Kidney capillary endothelial cell (primary cell): ENCODE data around the gene CEP55.
A peak's percentile ranks its signal among the peaks of the same experiment; 100 is the strongest.

Experiments used
- DNase-seq: peaks from one replicate; pipeline ENCODE4 v3.0.0-alpha.2; 2018; ENCODE audit warnings: low spot score

Gene CEP55

GRCh38 chr10:93469454-93469853 lies 27.0 kb upstream of the CEP55 start:
- DNase-seq, result no peak

DNA sequence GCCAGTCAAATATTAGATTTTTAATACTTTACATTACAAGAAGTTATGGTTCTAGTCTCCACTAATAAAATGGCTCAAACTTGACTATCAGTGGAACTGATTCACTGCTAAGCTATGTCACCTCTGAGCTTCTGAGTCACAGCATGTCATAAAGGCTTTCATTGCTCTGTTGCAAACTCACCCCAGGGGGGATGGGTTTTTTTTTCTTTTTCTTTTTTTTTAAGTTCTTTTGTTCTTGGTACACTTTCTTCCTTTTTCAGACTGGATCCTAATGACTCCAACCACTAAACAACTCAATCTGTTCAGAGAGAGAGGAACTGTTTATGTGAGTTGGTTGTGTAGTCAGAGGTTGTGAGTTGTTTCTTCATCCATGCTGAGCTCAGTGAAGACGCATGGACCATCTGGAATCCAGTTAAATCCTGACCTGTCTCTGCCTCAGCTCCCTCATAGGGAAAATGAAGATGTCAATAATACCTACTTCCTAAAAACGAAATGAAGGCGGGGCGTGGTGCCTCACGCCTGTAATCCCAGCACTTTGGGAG lies 25.2 kb upstream of the CEP55 start:
- peak; percentile 96 for DNase-seq

DNA sequence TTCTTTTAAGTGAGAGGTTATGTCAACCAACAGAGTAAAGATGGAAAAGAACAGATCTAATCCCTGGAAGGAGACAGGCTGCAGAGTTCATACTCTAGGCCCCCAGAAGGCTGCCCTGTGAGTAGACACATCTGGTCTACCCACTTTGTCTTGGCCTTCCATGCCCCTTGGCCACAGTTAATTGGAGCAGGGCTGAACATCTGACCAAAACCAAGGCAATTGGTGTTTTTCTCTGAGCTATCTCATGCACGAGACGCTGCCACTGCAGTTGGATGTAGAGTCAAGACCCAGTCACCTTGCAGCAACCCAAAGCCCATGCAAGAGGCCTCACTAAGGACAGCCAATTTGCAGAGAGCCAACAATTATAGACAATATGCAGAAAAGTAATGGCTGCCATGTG lies 23.3 kb upstream of the CEP55 start:
- DNase-seq, result no peak

- DNase-seq, result no peak
Measured at GRCh38 chr10:93473804-93474472, 22.5 kb upstream of the CEP55 start.

DNA sequence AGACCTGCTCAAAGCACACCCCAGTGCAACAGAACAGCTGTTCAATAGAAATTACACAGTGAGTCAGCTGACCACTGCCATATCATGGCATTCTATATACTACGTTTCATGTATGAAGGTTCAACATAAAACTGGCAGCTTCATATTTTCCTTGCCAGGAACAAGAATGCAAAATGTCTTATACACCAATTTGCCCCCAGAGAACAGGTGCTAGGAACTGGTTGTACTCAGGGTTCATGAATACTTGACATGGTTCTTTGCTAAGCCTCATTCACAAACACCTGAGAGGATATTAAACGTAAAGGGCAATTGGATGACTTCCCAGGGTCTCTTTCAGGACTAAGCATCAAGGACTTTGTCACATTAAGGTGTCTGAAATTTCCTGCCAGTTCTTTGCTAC lies 21.2 kb upstream of the CEP55 start:
- DNase-seq, result no peak

DNA sequence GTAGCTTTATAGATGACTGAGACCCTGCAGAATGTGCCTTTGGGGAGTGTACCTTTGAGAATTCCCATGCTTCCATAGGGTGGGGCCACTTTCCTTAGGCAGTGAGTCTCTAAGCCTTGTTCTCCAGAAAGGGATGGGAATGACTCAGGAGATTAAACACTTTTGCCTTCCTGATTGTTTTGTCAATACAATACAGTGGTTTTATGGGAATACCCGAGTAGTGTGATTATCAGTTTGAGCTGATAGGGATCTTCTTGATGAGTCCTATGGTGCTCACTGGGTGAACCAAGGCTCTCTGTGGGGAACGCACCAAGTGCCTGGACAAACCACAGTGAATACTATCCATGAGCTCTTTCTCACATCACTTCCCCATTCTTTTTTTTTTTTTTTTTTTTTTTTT lies 20.5 kb upstream of the CEP55 start:
- DNase-seq, result peak; percentile 74

DNA sequence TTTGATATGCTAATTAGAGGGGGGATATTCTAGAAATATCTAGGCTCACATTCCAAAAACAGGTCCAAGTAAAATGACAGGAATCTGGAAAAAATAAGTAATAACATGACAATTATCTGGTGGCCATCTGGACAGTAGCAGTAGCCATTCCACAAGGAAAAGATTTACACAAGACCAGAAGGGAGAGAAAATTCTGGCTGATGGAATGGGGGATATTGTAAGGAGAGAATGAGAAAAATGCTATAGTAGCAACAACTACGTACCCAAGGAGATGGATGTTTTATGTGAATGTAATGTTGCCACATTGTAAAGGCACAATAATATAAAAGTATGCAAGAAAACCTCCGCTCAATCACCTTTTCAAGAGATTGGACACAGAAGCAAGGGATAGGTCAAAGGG lies 19.7 kb upstream of the CEP55 start:
- DNase-seq, result no peak

DNA sequence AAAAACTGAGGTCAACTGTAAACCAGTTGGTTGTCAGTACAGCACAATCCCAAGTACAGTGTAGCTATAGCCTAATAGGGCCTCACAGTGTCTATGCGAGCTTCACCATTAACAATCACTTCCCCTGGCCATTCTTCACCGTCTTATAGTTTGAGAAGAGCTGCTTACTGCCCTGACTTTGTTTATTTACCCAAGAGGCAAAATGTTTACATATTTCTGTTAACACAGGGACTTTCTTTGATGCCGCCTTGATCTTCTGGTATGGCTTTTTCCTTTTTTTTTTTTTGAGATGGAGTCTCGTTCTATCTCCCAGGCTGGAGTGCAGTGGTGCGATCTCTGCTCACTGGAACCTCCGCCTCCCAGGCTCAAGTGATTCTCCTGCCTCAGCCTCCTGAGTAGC lies 17.5 kb upstream of the CEP55 start:
- DNase-seq, result no peak

- DNase-seq, result peak; percentile 31
Measured at GRCh38 chr10:93481637-93482144, 14.7 kb upstream of the CEP55 start.

GRCh38 chr10:93482145-93482834 lies 14.1 kb upstream of the CEP55 start, which contains the start of gene MYOF:
TSS of gene MYOF (minus strand) at chr10:93482334. CDS start at chr10:93482194, 140 bp downstream.
- DNase-seq, result peak; percentile 86

DNA sequence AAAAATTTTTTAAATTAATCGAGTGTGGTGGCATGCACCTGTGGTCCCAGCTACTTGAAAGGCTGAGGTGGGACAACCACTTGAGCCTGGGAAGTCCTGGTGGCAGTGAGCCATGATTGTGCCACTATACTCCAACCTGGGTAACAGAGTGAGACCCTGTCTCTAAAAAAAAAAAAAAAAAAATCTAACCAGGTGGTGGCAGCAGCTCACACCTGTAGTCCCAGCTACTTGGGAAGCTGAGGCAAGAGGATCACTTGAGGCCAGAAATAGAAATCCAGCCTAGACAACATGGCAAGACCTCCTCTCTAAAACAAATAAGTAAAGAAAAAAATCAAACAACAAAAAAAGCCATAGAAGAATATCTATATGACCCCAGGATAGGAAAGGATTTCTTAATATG lies 10.7 kb upstream of the CEP55 start:
- no peak for DNase-seq

DNA sequence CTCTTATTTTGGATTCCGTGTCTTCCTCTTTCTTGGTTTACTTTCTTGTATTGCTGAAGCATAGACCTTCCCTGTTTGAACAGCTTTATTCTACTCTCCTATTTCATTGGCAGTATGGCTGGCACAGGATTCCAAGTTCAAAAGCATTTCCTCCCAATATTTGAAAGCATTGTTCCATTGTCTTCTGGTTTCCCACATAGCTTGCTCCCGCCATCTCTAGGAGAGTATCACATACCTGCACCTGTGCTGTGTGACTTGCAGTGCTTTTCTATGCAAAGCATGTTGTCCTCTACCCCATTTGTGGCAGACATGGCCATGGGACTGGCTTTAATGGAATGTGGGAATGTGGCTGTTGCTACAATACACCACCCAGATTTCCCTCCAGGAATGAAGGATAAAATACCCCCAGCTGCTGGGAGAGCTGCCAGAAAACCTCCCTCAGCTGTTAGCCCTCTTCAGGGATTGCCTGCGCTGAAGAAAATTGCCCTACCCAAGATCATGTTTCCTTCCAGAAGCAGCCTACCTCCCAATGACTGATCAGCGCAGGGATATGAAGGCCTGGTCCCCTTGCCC lies 7.4 kb upstream of the CEP55 start:
- DNase-seq, result no peak

GRCh38 chr10:93491602-93492121 lies 4.8 kb upstream of the CEP55 start:
- no peak for DNase-seq

DNA sequence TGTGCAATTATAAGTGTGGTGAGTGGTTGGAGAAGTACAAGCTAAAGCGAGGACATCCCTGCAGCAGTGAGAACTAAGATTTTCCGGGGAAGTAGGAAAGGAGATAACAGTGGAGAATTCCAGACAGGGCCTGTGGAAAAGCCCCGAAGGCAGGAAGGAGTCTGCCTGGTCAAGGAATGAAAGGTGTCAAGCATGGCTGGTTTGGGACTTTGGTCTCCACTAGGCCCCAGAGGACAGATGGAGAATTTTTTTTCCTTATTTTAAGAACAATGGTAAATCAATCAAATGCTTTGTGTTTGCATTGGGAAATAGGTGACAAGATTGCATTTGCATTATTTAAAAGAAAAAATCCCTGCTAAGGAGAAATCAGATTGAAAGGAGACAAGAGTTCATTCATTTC lies 3.2 kb upstream of the CEP55 start:
- no peak for DNase-seq

DNA sequence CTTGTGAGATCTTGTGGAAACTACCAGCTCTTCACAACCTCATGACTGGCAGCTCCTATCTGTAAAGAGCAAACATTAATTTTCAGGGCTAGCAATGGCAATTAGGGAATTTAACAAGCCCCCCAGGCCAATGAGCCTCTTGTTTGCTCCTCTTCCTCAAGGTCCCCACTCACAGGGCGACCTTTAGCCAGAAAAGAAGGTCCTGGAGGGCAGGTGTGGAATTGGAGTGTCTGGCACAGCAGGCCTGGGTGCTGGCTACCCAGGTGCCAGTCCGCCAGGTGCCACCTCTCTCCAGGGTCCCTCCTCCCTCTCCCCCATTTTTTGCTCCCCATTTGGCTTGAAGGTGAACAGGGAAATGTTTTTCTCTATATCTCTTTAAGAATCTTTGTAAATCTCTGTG lies 1.9 kb upstream of the CEP55 start:
- DNase-seq, result no peak

DNA sequence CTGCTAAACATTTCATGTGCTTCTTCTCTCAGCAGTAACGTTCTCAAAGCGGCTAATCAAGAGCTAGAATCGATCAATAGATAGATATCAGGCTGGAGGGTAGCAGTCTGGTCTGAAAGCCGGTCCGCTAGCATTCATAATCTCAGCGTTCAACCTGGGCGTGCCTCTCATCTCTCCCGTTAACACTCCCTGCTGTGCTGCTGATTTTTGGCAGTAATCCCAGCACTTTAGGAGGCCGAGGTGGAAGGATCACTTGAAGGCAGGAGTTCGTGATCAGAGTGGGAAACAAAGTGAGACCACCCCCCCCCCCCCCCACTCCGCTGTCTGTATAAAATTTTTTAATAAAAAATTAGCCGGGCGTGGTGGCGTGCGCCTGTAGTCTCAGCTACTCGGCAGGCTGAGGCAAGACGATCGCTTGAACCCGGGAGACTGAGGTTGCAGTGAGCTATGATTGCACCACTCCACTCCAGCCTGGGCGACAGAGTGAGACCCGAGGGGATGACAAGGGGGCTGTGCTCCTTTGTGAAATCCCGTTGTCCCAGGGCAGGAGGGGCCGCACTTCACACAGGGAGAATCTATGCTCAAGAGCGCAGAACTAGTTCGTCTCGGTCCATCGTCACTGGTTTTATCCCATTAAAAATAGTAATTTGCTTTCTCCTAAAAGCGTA lies 624 bp upstream of the CEP55 start:
- peak; percentile 16 for DNase-seq

- no peak for DNase-seq
Measured at GRCh38 chr10:93498166-93498565, 1.8 kb downstream of the CEP55 start.

DNA sequence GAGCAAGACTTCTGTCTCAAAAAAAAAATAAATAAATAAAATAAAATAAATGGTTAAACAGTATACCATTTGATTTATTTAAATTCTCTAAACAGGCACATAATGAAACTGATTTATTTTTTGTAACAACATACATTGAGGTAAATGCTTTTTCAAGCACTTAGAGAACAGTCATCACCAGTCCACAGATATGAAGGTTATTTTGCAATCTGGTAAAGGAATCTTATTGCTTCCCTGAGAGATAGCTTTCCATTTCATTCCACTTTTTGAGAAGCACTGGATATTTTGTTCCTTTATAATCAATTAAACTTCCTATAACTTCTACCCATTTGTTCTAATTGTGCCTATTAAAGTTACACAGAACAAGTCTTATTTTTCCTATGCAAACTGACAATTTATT lies 5.2 kb downstream of the CEP55 start:
- no peak for DNase-seq

DNA sequence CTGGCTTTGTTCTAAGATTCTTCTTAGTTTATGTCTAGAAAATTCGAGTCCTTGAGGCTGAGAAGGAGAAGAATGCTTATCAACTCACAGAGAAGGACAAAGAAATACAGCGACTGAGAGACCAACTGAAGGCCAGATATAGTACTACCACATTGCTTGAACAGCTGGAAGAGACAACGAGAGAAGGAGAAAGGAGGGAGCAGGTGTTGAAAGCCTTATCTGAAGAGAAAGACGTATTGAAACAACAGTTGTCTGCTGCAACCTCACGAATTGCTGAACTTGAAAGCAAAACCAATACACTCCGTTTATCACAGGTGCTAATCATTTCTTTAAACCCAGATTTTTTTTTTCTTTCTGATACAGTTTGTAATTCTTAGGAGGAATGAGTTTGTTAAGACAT lies 6.7 kb downstream of the CEP55 start:
- no peak for DNase-seq

DNA sequence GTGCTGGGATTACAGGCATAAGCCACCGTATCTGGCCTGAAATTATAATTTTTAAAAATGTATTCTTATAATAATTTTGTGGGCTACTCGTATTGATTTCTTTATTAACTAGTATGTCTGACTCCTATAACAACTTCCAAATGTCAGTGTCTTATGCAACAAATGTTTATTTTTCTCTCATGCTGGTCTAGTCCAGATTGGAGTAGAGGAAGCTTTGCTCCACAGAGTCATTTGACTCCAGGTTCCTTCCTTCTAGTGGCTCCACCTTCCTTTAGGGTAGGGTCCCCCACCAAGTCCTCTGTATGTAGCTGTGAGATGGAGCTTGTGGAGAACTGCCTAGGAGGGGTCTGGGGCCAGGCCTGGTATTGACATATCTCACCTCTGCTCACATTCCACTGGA lies 8.7 kb downstream of the CEP55 start:
- no peak for DNase-seq

GRCh38 chr10:93509816-93510215 lies 13.4 kb downstream of the CEP55 start:
- DNase-seq, result no peak

DNA sequence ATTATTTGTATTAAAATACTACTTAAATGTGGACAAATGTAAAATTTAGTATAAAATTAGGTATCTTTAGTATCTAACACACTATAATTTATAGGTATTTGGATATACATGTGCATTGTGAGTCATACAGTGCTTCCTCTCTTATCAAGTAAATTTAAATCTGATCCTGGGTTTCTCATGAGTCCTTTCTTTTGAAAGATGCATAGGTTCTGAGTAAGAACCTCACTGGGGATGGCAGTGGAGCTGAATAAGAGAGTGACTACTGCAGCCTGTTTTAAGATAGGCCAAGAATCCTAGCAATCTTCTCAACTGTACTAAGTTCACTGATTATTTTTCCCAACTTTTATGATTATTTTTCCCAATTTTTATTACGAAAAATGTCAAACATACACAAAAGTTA lies 16.2 kb downstream of the CEP55 start:
- peak; percentile 24 for DNase-seq
